LHCN-M2 (cell line): Measurements from ENCODE around the gene ZFP92. TPM values are rescaled to one million over a fixed set of nuclear protein-coding genes. Genes with fewer than 3 reads are reported as not detected.

ENCODE experiments used
- DNase-seq: peaks from one replicate; pipeline ENCODE4 v3.0.0-alpha.2; 2012; ENCODE audit warnings: low read depth
- total RNA-seq: library from RNA; depleted of rRNA; stranded (reverse); fragments of >200 nt; gene quantifications from 2 replicates; pipeline ENCODE4 v1.2.3, GENCODE V29; 2014

ZFP92 gene
- total RNA-seq, 1 experiment from 2014 or later = not detected

DNA sequence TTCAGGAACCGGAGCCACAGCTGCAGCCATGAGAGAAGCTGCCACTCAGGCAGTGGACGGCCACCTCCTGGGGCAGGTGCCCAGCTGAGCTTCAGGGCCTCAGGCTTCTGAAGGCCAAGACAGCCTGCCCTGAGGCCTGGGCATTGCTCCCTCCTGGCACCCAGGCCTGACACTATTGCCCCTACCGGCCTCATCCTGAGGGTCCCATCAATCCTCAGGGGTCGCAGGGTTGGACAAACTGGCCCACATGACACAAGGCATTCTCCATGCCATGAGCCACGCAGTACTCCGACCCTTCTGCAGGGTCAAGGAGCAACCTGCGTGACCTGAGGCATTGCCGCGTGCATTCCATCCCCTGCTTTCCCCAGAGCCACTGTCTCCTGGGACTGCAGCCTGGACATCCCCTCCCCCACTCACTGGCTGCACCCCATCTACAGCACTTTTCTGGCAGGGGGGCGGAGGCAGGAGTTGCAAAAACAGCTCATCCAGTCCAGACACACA is 3.0 kb upstream of the ZFP92 start:
- DNase-seq = no peak

DNA sequence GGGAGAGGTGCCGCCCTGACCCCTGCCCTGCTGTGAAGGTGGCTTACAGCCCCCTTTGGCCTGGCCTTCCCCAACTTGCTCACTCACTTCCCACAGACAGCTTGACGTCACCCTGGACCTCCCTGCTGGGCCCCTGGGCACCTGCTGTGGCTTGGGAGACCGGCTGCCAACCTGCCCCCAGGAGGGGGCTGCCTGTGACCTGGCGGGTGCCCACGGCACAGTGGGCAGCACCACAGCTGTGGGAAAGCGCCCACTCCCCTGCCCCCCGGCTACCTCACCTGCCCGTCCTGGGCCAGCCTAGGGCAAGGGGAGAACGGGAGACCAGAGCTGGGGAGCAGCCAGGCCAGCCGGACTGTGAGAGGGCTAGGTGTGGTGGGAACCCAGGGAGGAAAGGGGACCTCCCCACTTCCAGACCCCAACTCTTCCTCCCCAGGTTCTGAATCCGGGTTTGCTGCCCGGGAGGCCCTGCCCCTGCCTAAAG is 2.4 kb upstream of the ZFP92 start:
- DNase-seq = no peak

DNA sequence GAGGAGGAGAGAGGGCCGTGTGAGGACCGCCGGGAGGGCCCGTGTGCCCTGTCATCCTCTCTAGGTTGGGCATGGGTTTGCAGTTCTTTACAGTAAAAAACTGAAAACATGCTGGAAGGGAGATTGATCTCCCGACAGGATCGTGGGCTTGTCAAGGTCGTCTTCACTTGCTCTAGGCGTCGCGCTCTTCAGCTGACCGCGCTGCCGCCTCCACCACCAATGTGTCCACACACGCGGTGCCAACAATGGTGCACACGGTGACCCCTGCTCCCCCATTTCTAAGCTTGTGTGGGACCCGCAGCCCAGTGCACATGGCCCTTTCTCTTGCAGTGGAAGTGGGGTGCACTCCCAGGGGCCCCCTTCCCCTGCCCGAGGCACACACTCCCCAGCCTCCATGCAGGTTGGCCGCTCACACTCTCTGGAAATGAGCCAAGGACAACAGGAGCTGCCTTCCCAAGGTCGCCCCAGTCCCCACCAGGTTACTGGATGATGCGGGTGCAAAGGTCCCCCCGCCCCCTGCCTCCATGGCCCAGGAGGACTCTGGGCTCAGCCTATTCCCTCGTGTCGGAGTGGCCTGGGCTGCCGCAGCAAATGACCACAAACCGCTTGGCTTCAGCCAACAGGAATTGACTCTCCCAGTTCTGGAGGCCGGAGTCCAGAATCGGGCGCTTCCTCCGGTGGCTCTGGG is 1.7 kb upstream of the ZFP92 start:
- no peak for DNase-seq

DNA sequence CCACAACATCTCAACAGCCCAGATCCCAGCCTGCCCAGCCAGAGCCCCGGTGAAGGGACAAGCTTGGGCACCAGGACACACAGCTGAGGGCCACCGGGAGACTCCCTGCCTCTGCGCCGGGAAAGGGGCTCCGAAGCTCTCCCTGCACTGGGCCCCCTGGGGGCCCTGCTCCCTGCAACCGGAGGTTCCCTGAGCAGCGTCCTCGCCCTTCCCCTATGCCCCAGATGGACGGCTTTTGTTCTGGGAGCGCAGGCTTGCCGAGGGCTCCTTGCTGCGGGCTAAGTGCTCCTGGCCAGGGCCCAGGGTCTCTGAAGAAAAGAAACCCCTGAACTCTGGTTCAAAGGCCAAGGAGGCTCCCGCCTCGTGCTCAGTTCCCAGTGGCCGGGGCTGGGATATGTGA is 899 bp upstream of the ZFP92 start:
- DNase-seq = no peak

DNA sequence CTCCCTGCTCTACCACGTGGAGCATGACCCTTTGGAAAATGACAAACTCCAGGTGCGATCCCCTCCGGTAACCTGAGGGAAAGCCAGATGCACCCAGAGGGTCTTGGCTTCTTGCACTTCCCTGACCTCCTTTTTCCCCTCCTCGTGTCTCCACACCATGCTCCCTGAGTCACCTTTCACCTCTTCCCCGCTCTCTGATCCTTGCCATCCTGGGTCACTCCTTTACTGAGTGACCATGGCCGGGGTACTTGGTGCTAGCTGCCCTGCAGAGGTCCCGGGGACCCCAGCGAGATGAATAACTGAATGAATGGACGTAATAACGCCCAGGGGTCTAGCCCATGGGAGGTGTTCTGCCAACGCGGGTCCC is 401 bp upstream of the ZFP92 start:
- DNase-seq = no peak

DNA sequence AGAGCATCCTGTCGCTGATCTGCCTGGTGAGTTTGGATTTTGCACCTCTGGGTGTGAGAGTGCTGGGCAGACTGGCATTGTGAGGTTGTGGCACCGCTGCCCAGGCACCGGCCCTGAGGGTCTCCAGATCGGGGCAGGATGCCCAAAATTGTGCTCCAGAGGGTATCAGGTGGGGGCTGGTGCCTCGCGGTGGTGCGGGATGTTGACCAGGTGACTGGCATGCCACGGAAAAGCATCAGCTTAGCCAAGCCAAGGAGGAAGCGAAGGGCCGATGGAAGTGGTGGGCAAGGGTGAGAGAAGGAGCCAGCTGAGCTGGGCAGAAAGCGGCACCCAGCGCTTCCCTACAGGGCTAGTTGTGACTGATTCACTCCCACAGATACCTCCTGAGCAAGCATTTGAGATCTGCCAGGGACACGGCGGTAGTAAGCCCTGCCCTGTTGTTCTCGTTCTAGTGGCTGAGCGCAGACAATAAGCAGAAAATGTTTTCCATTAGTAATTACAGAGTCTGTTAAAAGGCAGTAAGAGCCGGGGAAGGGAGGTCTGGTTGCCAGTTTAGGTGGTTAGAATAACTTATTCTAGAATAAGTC is 809 bp downstream of the ZFP92 start:
- no peak for DNase-seq

DNA sequence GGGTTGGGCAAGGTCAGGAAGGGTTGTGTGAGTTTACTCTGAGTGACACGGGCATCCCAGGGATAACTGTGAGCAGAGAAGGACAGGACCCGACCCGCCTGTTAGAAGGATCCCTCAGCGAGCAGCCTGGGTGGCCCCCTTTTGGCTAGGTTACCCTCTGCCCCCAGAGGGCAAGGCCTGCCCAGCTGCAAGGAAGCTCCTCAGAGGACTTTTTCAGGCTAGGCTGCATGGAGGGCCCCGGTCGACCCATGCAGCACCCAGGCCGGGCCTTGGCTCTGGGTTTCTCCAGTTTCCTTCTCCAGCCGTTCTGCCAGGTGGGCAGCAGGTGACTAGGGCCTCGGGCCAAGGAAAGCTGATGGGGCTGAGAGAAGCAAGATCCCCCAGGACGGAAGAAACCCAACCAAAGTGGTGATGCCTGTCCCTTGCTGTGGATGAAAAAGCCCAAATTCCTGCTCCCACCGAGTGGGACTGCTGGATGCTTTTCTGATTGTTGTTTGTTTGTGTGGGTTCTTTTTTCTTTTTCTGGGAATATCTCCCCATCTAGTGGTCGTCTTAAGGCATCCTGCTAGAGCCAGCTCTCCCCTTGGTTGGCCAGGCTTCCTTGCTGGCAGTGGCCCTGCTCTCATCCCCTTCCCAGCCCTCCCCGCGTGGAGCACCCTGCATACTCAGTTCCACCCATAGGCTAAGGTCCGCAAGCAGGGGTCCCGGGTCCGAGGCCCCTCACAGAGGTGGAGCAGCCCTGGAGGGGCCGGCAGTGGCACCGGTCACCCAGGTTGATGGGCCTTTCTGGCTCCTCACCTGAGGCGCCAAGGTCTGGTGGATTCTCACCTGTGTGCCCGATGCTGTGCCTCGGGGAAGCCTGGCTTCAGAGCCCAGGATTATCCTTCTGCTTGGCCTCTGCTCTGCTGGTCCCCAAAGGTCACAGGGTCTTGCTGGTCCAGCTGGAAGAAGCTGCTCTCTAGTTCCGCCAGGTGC is 1.8 kb downstream of the ZFP92 start:
- DNase-seq = no peak

DNA sequence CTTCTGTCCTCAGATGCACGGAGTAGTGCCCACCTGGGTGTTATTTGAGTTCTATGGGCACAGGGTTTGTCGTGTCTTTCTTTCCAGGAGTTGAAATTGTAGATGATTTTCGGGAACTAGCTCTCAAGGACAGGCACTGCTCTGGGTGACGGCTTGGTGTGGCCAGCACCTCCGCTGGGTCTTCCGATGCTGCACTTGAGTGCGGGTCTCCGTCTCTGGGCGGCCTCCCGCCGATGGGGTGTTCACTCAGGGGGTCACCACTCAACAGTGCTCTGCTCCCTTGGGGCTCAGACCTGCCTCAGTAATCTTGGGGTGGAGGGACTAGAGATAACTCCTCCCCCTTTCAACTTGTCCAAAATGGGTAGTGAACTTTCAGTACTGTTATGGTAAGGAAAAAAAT is 2.5 kb downstream of the ZFP92 start:
- DNase-seq = no peak

DNA sequence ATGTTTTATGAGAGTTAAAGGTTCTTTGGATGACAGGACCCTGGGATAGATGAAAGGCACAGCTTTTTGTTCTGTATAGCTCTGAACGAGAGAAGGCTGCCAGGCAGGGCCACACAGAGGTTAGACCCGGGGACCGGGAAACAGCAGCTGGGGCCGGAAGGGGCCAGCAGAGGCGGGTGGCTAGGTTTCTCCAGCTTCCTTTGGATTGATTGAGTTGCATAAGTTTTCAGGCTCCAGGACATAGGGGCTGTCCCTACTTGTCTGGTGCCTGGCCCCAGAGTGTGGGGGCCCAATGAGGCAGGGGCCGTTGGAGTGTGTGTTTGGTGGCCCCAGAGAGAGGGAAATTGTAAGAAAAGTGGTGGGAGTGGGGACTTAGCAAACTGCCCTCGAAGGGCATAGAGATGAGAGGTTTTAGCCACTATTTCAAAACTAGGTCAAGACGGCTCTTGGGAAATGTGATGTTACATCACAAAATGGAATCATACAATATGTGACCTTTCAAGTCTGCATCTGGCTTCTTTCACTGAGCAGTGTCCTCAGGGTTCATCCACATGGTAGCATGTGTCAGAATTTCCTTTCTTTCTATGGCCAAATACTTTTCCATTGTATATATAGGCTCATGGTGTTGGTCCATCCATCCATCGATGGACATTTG is 3.7 kb downstream of the ZFP92 start:
- no peak for DNase-seq

DNA sequence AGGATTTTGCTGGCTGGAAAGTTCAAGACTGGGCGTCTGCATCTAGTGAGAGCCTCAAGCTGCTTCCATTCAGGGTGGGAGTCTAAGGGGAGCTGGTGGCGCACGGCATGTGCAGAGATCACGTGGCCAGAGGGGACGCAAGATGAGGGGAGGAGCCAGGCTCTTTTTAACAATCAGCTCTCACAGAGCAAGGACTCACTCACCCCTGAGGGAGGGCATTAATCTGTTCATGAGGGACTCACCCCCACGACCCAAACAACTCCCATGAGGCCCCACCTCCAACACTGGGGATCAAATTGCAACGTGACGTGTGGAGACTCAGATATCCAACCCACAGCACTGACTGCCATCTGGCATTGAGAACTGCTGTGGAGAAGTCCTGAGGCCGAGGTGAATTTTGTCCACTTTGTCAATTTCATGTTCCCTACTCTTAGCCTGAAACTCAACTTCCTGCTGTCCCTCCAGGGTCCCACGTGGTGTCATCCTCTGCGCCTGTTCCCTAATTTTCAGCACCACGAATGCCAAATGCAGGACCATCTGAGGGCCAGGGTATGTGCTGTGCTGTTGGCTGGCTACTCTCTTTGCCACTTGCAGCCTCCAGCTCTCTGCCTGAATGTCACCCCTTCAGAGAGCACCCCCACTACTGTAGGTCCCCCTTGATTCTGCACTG is 5.6 kb downstream of the ZFP92 start:
- DNase-seq = no peak

DNA sequence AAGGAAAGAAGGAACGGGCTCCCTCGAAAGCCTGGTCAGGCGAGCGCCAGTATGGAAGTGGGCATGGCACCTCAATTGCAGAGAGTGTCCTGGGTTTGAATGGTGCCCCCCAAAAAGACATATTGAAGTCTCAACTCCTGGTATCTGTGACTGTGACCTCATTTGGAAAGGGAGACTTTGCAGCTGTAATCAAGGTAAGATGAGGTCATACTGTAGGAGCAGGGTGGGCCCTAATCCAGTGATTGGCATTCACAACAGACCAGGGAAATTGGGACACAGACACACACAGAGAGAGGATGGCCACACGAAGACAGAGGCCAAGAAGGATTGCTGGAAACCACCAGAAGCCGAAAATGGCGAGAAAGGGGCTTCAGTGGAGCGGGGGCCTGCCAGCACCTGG is 6.4 kb downstream of the ZFP92 start:
- no peak for DNase-seq

DNA sequence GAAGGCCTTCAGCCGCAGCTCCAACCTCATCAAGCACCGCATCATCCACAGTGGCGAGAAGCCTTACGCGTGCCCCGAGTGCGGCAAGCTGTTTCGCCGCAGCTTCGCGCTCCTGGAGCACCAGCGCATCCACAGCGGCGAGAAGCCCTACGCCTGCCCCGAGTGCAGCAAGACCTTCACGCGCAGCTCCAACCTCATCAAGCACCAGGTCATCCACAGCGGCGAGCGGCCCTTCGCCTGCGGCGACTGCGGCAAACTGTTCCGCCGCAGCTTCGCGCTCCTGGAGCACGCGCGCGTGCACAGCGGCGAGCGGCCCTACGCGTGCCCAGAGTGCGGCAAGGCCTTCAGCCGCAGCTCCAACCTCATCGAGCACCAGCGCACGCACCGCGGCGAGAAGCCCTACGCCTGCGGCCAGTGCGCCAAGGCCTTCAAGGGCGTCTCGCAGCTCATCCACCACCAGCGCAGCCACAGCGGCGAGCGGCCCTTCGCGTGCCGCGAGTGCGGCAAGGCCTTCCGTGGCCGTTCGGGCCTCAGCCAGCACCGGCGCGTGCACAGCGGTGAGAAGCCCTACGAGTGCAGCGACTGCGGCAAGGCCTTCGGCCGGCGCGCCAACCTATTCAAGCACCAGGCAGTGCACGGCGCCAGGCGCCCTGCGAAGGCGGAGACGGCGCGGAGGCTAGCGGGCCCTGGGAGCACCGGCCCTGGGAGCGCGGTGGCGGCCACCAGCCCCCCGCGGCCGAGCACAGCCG is 9.8 kb downstream of the ZFP92 start:
- DNase-seq = no peak

DNA sequence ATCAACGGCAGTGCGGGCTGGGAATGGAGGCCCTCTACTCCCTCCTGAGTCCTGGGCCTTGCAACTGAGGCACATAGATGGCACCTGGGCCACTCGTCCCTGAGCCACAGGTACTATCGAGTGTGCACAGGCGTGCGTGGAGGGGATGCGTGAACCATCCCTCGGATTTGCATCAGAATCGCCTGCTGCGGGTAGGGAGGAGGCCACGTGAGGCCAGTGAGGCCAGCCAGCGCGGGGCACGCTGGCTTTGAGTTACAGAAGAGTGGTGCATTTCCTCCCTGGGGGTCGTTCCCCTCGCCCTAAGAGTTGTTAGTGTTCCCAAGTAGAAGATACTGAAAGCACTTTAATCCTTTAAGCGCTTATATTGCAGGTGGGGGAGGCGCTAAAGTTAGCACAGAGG is 10.6 kb downstream of the ZFP92 start:
- no peak for DNase-seq

DNA sequence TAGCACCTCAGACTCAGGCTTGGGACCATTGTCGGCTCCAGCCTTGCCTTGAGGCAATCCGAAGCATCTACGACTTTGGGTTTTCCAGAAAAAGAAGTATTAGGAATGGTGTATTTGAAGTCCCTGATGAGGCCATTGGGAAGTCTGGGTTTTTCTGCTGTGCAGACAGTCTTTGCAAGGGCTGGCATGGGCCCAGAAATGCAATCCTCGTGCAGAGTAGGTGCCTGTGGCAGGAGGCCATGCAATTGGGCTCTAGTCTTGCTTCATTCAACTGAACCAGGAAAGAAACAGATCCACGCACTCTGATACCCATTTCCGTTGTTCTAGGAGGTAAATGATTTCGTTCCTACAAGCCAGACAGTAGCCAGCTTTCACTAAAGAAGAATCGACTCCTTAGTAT is 12.4 kb downstream of the ZFP92 start:
- no peak for DNase-seq

DNA sequence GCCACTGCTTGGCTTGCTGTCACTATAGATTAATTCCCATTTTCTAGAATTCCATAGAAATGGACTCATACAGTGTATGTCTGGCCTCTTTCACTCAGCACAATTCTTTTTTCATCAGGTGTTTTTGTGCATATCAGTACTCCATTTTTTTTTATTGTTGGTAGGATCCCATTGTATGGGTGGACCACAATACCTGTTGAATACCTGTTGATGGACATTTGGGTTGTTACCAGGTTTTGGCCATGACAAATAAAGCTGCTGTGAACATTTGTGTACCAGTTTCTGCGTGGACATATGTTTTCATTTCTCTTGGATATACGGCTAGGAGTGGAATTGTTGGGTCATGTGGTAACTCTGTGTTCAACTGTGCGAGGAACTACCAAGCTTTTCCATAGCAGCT is 14.9 kb downstream of the ZFP92 start:
- DNase-seq = no peak

DNA sequence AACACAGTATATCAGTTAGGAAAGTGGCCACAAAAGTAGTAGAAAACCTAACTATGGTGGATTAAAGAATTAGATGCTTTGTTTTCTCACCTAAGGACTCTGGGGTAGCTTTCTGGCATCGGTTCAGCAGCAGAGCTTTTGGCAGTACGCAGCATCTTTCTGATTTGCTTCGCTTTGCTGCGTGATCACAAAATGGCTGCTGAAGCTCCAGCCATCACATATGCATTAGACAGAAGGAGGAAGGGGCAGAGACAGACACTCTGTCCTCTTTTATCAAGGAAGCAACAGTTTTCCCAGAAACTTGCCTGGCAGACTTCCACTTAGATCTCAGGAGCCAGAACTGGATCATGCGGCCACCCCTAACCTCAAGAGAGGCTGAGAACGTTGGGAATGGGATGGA is 19.5 kb downstream of the ZFP92 start:
- DNase-seq = no peak

DNA sequence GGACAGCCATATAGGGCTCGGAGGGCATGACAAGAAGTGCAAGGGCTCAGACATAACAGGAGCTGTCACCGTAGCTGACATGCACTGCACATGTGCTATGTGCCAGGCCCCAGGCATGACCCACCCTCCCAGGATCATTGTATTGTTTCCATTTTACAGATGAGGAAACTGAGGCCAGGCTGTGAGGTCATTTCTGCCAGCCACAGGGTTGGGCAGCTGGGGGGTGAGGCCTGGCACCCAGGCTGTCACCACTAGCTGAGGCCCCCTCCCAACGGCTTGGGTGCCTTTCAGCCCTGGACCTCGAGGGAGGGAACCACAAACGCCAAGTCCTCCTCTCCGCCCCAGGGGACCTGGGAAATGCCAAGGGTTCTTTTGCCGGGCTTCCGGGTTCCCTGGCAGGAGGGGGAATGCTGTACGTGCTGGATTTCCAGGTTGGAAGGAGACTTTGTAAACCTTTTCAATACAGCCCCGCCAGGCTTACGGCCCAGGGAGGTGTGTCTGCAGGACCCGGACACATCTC is 21.9 kb downstream of the ZFP92 start:
- DNase-seq = no peak

DNA sequence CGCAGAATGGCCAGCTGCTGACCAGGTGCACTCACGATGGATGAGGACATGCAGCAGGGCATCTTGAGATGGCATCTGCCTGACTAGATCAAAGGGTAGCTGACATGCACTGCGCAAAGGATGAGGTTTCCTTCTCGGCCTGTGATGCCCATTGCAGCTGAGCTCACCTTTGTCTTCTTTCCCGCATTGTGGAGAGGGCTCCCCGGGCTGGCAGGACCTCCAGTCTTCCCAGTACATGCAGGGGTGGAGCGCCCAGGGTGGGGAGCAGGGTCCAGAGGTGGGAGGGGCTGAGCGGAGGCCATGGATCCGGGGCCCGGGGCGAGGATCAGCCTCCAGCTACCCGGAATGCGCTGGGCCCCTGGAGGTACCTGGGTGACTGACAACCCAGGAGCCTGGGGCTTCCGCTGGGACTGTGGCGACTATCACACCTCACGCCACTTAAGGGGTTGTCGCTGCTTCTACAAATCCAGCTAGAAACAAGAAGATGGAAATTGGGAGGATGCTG is 22.6 kb downstream of the ZFP92 start:
- DNase-seq = no peak

DNA sequence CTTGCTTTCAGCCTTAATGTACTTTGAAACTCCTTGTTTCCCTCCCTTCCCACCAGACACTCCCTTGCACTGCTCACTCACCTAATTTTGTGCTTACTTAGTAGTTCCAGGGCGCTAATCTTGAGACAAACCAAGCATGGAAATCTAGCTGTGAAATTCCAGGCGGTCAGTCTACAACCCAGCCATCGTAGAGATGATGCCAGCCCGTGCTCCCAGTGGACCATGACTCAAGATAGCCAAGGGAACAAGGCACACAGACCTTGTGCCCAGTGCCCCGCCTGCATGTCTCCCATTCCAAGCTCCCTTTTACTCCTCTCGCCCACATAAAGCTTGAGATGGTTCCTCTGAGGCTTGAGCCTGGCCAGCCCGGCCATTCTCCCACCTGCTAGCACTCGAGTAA is 23.5 kb downstream of the ZFP92 start:
- DNase-seq = no peak

DNA sequence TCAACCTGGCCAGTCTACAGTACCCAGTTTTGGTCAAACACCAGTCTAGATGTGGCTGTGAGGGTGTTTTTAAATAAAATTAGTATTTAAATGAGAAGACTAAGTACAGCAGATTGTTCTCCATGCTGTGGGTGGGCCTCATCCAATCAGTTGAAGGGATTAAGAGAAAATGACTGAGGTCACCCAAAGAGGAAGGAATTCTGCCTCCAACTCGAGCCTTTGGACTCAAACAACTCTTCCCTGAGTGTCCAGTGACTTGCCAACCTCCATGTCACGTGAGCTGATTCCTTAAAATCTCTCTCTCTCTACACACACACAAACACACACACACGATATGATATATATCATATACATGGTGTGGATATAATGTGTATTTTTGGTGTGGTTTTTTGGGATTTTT is 24.6 kb downstream of the ZFP92 start:
- DNase-seq = no peak
